Endothelial cell of umbilical vein (primary cell): ENCODE results near the gene NR3C2. TPM values are rescaled to one million over a fixed set of nuclear protein-coding genes. Genes with fewer than 3 reads are reported as not detected.

ENCODE experiments used
- BruUV-seq: library from RNA; stranded (reverse); fragments of 400-500 nt; replicated peaks from 2 replicates; lab custom pipeline; 2021; lab: Mats Ljungman, UMichigan
- CTCF ChIA-PET: fragments of 300-600, 350-600 bp; sonication (Branson Sonifier 250); formaldehyde crosslinking; loops from one replicate; lab custom pipeline; 2021; ENCODE audit warnings: antibody characterized with exemption, inconsistent platforms; lab: Charles Lee
- POLR2A ChIA-PET: fragments of 300-600, 350-600 bp; sonication (Branson Sonifier 250); formaldehyde crosslinking; loops from one replicate; lab custom pipeline; 2021; ENCODE audit warnings: antibody characterized with exemption, inconsistent platforms; lab: Charles Lee
- DNase-seq: peaks from one replicate; pipeline ENCODE4 v3.0.0-alpha.2; 2011; ENCODE audit warnings: low read depth, low spot score
- FAIRE-seq: peaks from 2 replicates; lab custom pipeline; 2011; peaks lifted over from hg19 to GRCh38; lab: Jason Lieb, UNC
- H2AFZ ChIP-seq: 2 replicates; pipeline ENCODE4 v1.6.0; 2012; ENCODE audit warnings: low read depth, low read length, control low read depth, inconsistent platforms
- H3K27ac ChIP-seq: 2 replicates; pipeline ENCODE4 v1.5.1; 2011; ENCODE audit warnings: low read depth, mild to moderate bottlenecking, control low read depth, low read length, moderate library complexity; ENCODE audit not compliant: insufficient read depth
- H3K27me3 ChIP-seq, 2 experiments: 2 replicates each; pipeline versions ENCODE4 v1.6.0 to v1.6.1; 2011; ENCODE audit warnings: low read length in 2 of 2, mixed read lengths in 1 of 2; ENCODE audit not compliant: control insufficient read depth in 2 of 2, insufficient read depth in 2 of 2
- H3K36me3 ChIP-seq, 2 experiments: 2 replicates in 1 of 2; 3 replicates in 1 of 2; pipeline ENCODE4 v1.5.1; 2011; ENCODE audit warnings: low read length in 2 of 2, mild to moderate bottlenecking in 1 of 2, moderate library complexity in 1 of 2; ENCODE audit not compliant: control insufficient read depth in 2 of 2, insufficient read depth in 2 of 2; ENCODE audit errors: extremely low read depth in 1 of 2
- H3K4me1 ChIP-seq: 3 replicates; pipeline ENCODE4 v1.5.1; 2011; ENCODE audit warnings: mild to moderate bottlenecking, low read length; ENCODE audit not compliant: control insufficient read depth, insufficient read depth; ENCODE audit errors: extremely low read depth
- H3K4me2 ChIP-seq: 2 replicates; pipeline ENCODE4 v1.6.1; 2011; ENCODE audit warnings: low read length, control low read depth, mixed read lengths; ENCODE audit not compliant: insufficient read depth
- H3K4me3 ChIP-seq, 3 experiments: fragments of 200-600 bp in 1 of 3; sonication (generic), shearing (Covaris generic) in 1 of 3; replicated peaks in 1 of 3; 2 replicates each; pipeline ENCODE4 v1.5.1; 2011 to 2016; ENCODE audit warnings: control low read depth in 3 of 3, low read length in 3 of 3, mild to moderate bottlenecking in 2 of 3, inconsistent platforms in 1 of 3, low read depth in 1 of 3, moderate library complexity in 1 of 3; ENCODE audit not compliant: insufficient read depth in 1 of 3
- H3K79me2 ChIP-seq: 2 replicates; pipeline ENCODE4 v1.6.0; 2012; ENCODE audit warnings: low read length, inconsistent platforms; ENCODE audit not compliant: control insufficient read depth, insufficient read depth
- H3K9ac ChIP-seq: replicated peaks from 2 replicates; pipeline ENCODE3; 2011; ENCODE audit warnings: low read length, control low read depth; ENCODE audit not compliant: insufficient read depth; ENCODE audit errors: extremely low read depth
- H3K9me1 ChIP-seq: replicated peaks from 3 replicates; pipeline ENCODE4 v1.6.0; 2011; ENCODE audit warnings: mild to moderate bottlenecking, low read length; ENCODE audit not compliant: control insufficient read depth, insufficient read depth; ENCODE audit errors: extremely low read depth
- H3K9me3 ChIP-seq: replicated peaks from 2 replicates; pipeline ENCODE4 v1.5.1; 2012; ENCODE audit warnings: low read length, inconsistent platforms; ENCODE audit not compliant: control insufficient read depth, insufficient read depth
- H4K20me1 ChIP-seq: replicated peaks from 2 replicates; pipeline ENCODE3; 2011; ENCODE audit warnings: mild to moderate bottlenecking, low read length; ENCODE audit not compliant: control insufficient read depth, insufficient read depth; ENCODE audit errors: extremely low read depth
- CTCF ChIP-seq, 2 donors: IDR thresholded peaks; 1 replicate in 1 of 2; 2 replicates in 1 of 2; pipeline ENCODE4 v1.5.1; 2011; ENCODE audit warnings: low read length in 2 of 2, mild to moderate bottlenecking in 2 of 2, moderate library complexity in 2 of 2, control low read depth in 1 of 2, inconsistent platforms in 1 of 2, low read depth in 1 of 2; ENCODE audit not compliant: insufficient read depth in 1 of 2; ENCODE audit errors: extremely low read depth in 1 of 2
- EZH2 ChIP-seq: IDR thresholded peaks from 2 replicates; pipeline ENCODE4 v1.6.1; 2012; ENCODE audit warnings: borderline replicate concordance, low read depth, mild to moderate bottlenecking, moderate library complexity, low read length, inconsistent platforms; ENCODE audit not compliant: severe bottlenecking
- FOS ChIP-seq: IDR thresholded peaks from 2 replicates; pipeline ENCODE4 v1.6.1; 2011; ENCODE audit warnings: mild to moderate bottlenecking, low read length, moderate library complexity, borderline replicate concordance; ENCODE audit not compliant: insufficient read depth
- GATA2 ChIP-seq: IDR thresholded peaks from 2 replicates; pipeline ENCODE4 v1.7.0; 2011; ENCODE audit warnings: low read depth, mild to moderate bottlenecking, moderate library complexity, mixed read lengths, low read length; ENCODE audit not compliant: insufficient read length, insufficient read depth
- JUN ChIP-seq: IDR thresholded peaks from 2 replicates; pipeline ENCODE4 v1.6.1; 2011; ENCODE audit warnings: borderline replicate concordance, low read depth; ENCODE audit not compliant: insufficient read length, insufficient read depth
- MAX ChIP-seq: IDR thresholded peaks from 2 replicates; pipeline ENCODE4 v1.6.1; 2011; ENCODE audit not compliant: insufficient read depth, insufficient read length
- MYC ChIP-seq: IDR thresholded peaks from one replicate; pipeline ENCODE4 v1.6.1; 2011; ENCODE audit warnings: mild to moderate bottlenecking, low read depth, low read length
- POLR2A ChIP-seq: IDR thresholded peaks from 2 replicates; pipeline ENCODE4 v1.6.1; 2012; ENCODE audit warnings: low read depth, mild to moderate bottlenecking, control low read depth, low read length
- POLR2AphosphoS5 ChIP-seq: IDR thresholded peaks from 2 replicates; pipeline ENCODE4 v1.6.1; 2012; ENCODE audit warnings: low read depth, mild to moderate bottlenecking, control low read depth, low read length, moderate library complexity; ENCODE audit not compliant: insufficient read depth
- dilution Hi-C: fragments of 300-500 bp; cut with MboI; formaldehyde crosslinking; loops from one replicate; pipeline ENCODE4 v1.15.0; 2019; ENCODE audit warnings: low sequenced_read_pairs; ENCODE audit not compliant: extremely low pct_ligation_motif_present
- intact Hi-C: fragments of 100-400 bp; cut with micrococcal nuclease; formaldehyde crosslinking; loops from one replicate; pipeline ENCODE4 v1.10.0; 2022
- polyA plus RNA-seq, 4 experiments: library from polyadenylated mRNA; depleted of rRNA in 3 of 4; stranded (reverse) in 3 of 4; unstranded in 1 of 4; fragments of >200 nt; gene quantifications; 2 replicates each; pipeline versions ENCODE4 v1.2.1 to v1.2.3, GENCODE V29; 2011 to 2012; ENCODE audit warnings: missing spikeins in 1 of 4
- total RNA-seq: library from RNA; stranded (reverse); gene quantifications from 2 replicates; pipeline ENCODE4 v1.2.3, GENCODE V29; 2021

The NR3C2 gene
- total and polyA plus RNA-seq, 2 donors (not counting 3 experiments of a cell fraction or from before 2014, with no cell fraction given) = 4.8 to 16.4 TPM

DNA sequence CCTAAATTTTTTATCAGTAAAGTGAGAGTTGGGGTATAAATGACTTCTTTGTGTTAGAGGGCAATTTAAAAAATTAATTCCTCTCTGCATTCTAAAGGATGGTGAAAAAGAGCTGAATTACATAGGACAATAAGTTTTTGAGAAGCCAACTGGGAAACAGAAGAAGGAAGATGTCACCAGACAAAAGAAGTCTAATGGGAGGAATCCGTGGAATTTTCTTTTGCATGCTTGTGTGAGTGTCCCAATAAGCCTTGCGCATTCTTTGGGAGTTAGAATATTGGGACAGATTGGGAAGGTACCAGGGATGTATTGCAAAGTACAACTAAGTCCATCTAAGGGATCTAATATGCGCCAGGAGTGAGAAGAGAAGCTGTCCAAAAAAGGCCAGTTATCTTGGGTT is 35.1 kb upstream of the NR3C2 start:
- no peak for DNase-seq
- intact Hi-C loops = no loop called here
- H3K27ac ChIP-seq = no peak overlapping the region
- no TSS peak for BruUV-seq
- no peaks in the 10 kb centered on the region for H3K9me1 ChIP-seq
- H3K4me3 ChIP-seq = no peak overlapping the region
- dilution Hi-C loops = no loop called here
- CTCF ChIA-PET = interaction anchor here (0.7 kb wide), 1 partner anchor 458 kb away, joined by 3 read pairs; no protein-coding TSS in a partner anchor
- FAIRE-seq = no peak
- no peaks in the 10 kb centered on the region for H4K20me1 ChIP-seq
- no peak overlapping the region for H3K9ac ChIP-seq
- no peak overlapping the region for H3K4me2 ChIP-seq
- no peaks in the 10 kb centered on the region for H3K79me2 ChIP-seq
- H3K27me3 ChIP-seq = no peaks in the 10 kb centered on the region
- no peaks in the 10 kb centered on the region for H3K36me3 ChIP-seq
- POLR2A ChIA-PET = no interaction called here
- H3K4me1 ChIP-seq = no peaks in the 10 kb centered on the region
- TF ChIP-seq JUN = no peak
- no peak for TF ChIP-seq MAX
- no peak for TF ChIP-seq MYC
- no peak for TF ChIP-seq FOS
- no peak for TF ChIP-seq POLR2A
- TF ChIP-seq CTCF (IDR thresholded peaks at IDR 0.05; ENCODE audit: extremely low read depth in 1 of 2, insufficient read depth in 1 of 2, low read depth in 1 of 2, low read length in 2 of 2) = no peak
- no peaks in the 10 kb centered on the region for H3K9me3 ChIP-seq
- H2AFZ ChIP-seq = no peak overlapping the region

- no peak overlapping the region for H3K27ac ChIP-seq
- no peaks in the 10 kb centered on the region for H3K79me2 ChIP-seq
- H2AFZ ChIP-seq = no peak overlapping the region
- CTCF ChIA-PET = no interaction called here
- H3K9me1 ChIP-seq = no peaks in the 10 kb centered on the region
- H3K9me3 ChIP-seq = no peaks in the 10 kb centered on the region
- dilution Hi-C loops = no loop called here
- BruUV-seq = no TSS peak
- no peaks in the 10 kb centered on the region for H3K36me3 ChIP-seq
- no peak overlapping the region for H3K4me2 ChIP-seq
- intact Hi-C loops = no loop called here
- H3K27me3 ChIP-seq = no peaks in the 10 kb centered on the region
- POLR2A ChIA-PET = no interaction called here
- no peaks in the 10 kb centered on the region for H3K4me1 ChIP-seq
- TF ChIP-seq MYC (no peak), JUN (no peak), POLR2A (no peak), GATA2 (no peak), POLR2AphosphoS5 (no peak), FOS (no peak), EZH2 (no peak), CTCF (IDR thresholded peaks at IDR 0.05; ENCODE audit: extremely low read depth in 1 of 2, insufficient read depth in 1 of 2, low read depth in 1 of 2, low read length in 2 of 2) (no peak), MAX (no peak)
- FAIRE-seq = no peak
- H3K9ac ChIP-seq = no peak overlapping the region
- no peak for DNase-seq
- H4K20me1 ChIP-seq = no peaks in the 10 kb centered on the region
- H3K4me3 ChIP-seq = no peak overlapping the region
These were observed 27.7 kb upstream of the NR3C2 start for GRCh38 chr4:148469938-148470337.
